Muscle of arm (tissue), 12 donors: ENCODE measurements around the gene CNNM2. TPM values are rescaled to one million over a fixed set of nuclear protein-coding genes. Genes with fewer than 3 reads are reported as not detected.
"Not testable (repeated sequence)": the region's sequence is repeated elsewhere in the genome, so short reads cannot be mapped to it uniquely, and the experiment has no call there.

Source experiments
- DNase-seq: peaks from one replicate; pipeline ENCODE4 v3.0.0-alpha.2; 2013
- polyA plus RNA-seq, 12 donors: library from polyadenylated mRNA; unstranded; fragments of 120-200 nt; gene quantifications; one replicate each; pipeline ENCODE4 v1.2.1, GENCODE V29; 2013; ENCODE audit not compliant: insufficient read length in 12 of 12

Gene CNNM2
- polyA plus RNA-seq, 12 donors, result 1.7 to 7.1 (median 3.2) TPM; not detected in 1

DNA sequence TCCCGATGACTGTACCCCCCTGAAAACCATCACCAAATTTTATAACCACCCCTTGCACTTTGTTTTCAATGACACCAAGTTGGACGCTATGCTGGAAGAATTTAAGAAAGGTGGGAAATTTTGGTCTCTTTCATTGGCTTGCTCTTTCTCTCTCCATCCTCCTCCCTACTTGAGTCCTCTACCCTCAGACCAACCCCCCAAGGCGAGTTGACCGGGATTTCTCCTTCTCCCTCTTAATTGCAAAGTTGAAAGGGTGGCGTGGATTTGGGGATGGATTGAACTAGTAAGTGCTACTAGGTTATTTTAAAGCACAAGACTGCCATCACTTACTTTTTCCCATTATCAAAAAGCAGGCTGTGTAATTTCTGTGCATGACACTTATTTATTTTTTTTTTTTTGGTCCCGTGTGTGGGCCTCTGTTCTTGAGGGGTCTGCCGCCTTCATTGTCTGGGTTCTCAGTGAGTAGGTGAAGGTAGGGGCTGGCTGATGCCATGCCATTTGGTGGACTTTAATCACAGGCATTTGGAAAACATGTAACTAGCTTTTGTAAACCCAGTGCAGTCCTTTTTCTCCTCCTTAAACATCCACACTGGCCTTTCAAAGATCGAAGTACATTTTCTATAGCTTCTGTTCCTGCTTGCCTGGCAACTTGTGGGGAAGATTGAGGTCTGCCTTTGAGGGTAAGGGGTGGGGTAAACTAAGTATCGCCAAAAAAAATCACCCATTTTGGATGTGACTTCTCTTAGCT lies 2.1 kb downstream of the CNNM2 start:
- DNase-seq, result no peak

GRCh38 chr10:102923601-102924000 lies 5.5 kb downstream of the CNNM2 start:
- DNase-seq, result no peak

- no peak for DNase-seq
Observed at GRCh38 chr10:102926842-102927241, 8.7 kb downstream of the CNNM2 start.

GRCh38 chr10:102927311-102928010 lies 9.4 kb downstream of the CNNM2 start:
- no peak for DNase-seq

- DNase-seq, result not testable (repeated sequence)
Observed at GRCh38 chr10:102928442-102928841, 10.3 kb downstream of the CNNM2 start.

- no peak for DNase-seq
Observed at GRCh38 chr10:102930720-102931119, 12.6 kb downstream of the CNNM2 start.

DNA sequence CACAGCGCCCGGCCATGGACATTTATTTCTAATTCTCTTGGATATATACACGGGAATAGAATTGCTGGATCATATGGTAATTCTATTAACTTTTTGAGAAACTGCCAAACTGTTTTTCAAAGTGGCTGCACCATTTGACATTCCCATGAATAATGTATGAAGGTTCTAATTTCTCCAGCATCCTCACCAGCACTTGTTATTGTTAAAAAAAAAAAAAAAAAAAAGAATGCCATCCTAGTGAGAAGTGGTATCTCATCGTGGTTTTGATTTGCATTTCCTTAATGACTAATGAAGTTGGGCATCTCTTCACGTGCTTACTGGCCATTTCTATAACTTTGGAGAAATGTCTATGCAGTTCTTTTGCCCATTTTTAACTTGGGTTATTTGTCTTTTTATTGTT lies 13.5 kb downstream of the CNNM2 start:
- no peak for DNase-seq

- no peak for DNase-seq
Observed at GRCh38 chr10:102935505-102935904, 17.4 kb downstream of the CNNM2 start.

DNA sequence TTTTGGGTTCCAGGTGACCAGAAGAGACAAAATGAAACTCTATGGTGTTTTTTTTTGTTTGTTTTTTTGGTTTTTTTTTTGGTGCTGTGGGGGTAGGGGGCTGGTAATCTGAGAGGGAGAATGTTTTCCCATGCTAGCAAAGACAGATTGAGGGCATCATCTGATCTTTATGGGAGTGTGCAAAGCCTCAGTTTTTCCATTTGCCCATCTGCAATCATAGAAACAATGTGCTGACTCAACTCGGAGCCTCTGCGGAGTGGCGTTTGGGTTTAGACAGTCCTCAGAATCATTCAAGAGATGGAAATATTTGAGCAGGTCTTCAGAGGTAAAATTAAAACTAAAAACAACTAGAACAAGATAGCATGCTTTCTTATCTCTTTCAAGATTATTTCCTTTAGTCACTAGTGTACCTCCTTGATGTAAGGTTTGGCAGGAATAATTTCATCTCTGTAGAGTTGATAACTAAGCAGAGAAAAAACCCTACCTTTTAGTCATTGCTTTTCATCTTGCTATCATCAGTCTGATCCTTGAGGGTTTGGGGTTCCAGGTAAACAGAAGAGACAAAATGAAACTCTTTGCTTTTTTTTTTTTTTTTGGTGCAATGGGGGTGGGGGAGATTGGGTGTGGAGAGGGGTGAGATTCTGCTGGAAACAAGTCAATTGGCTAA lies 18.0 kb downstream of the CNNM2 start:
- DNase-seq, result no peak

DNA sequence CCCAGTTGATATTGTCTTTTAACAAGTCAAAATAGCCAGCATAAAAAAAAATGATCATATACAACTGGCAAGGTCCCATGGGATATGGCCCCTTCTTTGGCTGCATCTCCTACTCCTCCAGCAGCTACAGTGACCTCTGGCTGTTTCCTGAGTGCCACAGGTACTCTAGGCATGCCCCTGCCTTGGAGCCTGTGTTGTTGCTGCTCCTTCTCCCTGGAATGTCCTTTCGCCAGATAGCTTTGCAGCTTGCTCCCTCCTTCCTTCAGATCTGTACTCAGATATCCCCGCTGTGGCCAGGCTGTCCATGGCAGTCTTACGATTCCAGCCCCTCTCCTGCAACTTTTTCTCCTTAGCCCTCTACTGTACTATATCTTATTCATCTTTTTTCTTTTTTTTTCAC lies 23.3 kb downstream of the CNNM2 start:
- no peak for DNase-seq

DNA sequence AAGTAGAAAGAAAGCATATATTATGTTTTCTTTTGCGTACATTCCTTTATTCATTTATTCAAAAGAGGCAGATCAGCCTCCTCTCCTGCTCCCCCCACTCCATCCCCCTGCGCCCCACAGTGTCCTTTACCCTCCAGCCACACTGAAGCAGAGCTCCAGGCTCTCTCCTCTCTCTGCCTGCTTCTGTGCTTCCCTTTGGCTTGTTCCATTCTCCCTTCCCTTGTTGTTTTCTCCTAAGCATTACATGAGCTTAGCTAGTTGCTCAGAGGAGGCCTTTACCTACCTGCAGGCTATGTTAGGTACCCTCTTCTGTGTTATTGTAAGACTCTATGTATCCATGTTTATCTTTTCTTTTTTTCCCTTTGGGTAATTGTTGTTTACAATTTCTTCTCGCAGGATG lies 27.4 kb downstream of the CNNM2 start:
- DNase-seq, result no peak

DNA sequence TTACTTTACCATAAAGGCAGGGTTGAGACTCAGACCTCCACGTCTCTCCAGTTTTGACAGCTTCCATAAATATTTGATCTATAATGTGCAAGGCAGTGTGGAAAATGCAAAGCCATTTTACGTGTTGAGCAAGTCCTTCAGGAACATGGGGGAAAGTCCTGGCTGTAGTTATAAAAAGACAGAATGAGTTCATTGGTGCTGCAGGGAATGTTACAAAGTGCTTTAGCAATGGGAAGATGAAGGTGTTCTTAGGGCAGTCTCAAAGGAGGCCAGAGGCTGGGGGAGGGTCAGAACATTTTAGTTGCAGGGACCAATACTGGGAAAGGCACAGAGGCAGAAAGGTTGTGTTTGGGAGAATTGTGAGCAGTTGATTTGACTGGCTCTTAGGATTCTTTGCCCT lies 27.9 kb downstream of the CNNM2 start:
- no peak for DNase-seq

GRCh38 chr10:102946992-102947391 lies 28.9 kb downstream of the CNNM2 start:
- no peak for DNase-seq

- DNase-seq, result no peak
Observed at GRCh38 chr10:102948176-102948575, 30.1 kb downstream of the CNNM2 start.

GRCh38 chr10:102948786-102949185 lies 30.7 kb downstream of the CNNM2 start:
- no peak for DNase-seq

- DNase-seq, result no peak
Observed at GRCh38 chr10:102949916-102950315, 31.8 kb downstream of the CNNM2 start.

GRCh38 chr10:102951316-102951715 lies 33.2 kb downstream of the CNNM2 start:
- no peak for DNase-seq

DNA sequence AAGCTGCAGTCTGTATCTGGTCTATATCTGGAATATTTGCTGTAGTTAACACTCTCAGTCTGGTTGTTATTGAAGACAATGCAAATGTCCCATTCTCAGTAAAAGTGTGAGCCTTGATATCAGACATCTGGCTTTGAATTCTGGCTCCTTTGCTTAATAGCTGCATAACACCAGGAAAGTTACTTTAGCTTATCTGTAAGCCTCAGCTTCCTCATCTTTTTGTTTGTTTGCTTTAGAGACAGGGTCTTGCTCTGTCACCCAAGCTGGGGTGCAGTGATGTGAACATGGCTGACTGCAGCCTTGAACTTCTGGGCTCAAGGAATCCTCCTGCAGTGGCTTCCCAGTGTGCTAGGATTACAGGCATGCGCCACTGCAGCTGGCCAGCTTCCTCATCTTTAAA lies 41.3 kb downstream of the CNNM2 start:
- no peak for DNase-seq

GRCh38 chr10:102960157-102960556 lies 42.1 kb downstream of the CNNM2 start:
- no peak for DNase-seq

- no peak for DNase-seq
Observed at GRCh38 chr10:102962267-102962666, 44.2 kb downstream of the CNNM2 start.

DNA sequence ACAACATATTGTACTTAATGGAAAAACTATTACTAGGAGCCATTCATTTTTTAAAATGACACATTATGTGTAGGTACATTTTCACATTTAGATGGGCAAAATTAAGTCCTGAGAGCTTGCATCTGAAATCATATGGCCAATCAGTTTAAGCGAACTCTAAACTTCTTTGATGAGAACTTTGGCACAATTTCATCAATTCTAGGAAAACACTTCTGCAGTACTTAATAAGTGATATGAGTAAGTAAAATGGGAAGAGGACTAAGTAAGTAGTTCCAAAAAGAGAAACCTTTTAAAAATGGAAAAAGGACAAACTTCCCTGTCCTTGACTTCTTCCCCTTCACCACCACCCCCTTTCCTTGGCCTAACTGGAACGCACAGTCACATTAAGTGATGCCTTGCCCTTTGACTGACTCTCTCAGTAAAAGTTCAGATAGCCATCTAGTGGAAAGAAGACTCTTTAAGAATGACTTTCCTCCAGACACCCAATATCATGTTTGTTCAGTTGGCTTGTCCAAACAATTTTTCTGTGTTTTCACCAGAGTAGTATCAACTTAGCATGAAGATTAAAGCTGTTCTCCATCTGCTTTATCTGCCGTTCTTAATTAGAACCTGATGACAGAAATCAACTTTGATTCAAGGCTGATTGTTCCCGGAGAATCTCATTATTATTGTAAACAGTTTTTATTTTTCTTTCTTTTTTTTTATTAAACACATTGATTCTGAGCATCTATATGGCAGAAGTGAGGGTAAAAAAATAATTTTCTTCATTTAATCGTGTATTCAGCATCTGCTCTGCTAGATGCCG lies 45.1 kb downstream of the CNNM2 start:
- no peak for DNase-seq

- DNase-seq, result no peak
Observed at GRCh38 chr10:102963756-102964025, 45.6 kb downstream of the CNNM2 start.
